Central memory CD8-positive, alpha-beta T cell (primary cell): ENCODE results near the gene ZNF554.

Experiments
- ATAC-seq: fragments of 150-1000 bp; cut with Tn5 transposase; replicated peaks from 2 replicates; pipeline ENCODE4 v1.10.0; 2022; ENCODE audit warnings: mild to moderate bottlenecking, moderate FRiP score, moderate number of reproducible peaks; ENCODE audit not compliant: poor library complexity, severe bottlenecking; ENCODE audit errors: extremely low read depth
- DNase-seq, 2 donors: peaks; one replicate each; pipeline ENCODE4 v3.0.0; 2021; ENCODE audit warnings: low spot score in 2 of 2
- H3K27ac Mint-ChIP-seq: one replicate; pipeline ENCODE4 v1.8.0; 2022; ENCODE audit warnings: low read depth, mild to moderate bottlenecking, moderate library complexity, mixed read lengths
- H3K27me3 Mint-ChIP-seq: one replicate; pipeline ENCODE4 v1.8.0; 2022; ENCODE audit warnings: mixed read lengths
- H3K36me3 Mint-ChIP-seq: one replicate; pipeline ENCODE4 v1.8.0; 2022; ENCODE audit warnings: mild to moderate bottlenecking, moderate library complexity, mixed read lengths; ENCODE audit not compliant: insufficient read depth
- H3K4me1 Mint-ChIP-seq: one replicate; pipeline ENCODE4 v1.8.0; 2022; ENCODE audit warnings: mixed read lengths
- H3K4me3 Mint-ChIP-seq: one replicate; pipeline ENCODE4 v1.8.0; 2022; ENCODE audit warnings: mild to moderate bottlenecking, moderate library complexity, mixed read lengths
- H3K9me3 Mint-ChIP-seq: one replicate; pipeline ENCODE4 v1.8.0; 2022; ENCODE audit warnings: mixed read lengths

ZNF554 gene

DNA sequence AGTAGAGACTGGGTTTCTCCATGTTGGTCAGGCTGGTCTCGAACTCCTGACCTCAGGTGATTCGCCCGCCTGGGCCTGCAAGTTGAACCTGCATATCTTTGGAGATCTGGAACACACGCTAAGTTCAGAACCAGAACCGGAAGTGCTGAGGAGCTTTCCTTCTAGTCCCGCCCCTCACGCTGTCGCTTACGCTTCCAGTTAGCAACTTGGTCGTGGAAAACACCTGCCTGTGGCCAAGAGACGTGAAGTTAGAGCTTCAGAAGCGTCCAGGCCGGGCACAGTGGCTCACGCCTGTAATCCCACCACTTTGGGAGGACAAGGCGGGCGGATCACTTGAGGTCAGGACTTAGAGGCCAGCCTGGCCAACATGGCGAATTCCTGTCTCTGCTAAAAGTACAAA is 66.1 kb downstream of the ZNF554 start:
- Mint-ChIP-seq H3K36me3 (peaks cover 3% of the 10 kb centered on the region), H3K27ac (no peak overlapping the region)

More for the DNA sequence above, 66.1 kb downstream of the ZNF554 start:
- H3K4me3 Mint-ChIP-seq = no peak overlapping the region
- DNase-seq (no peak), ATAC-seq (no peak)
- H3K27me3 Mint-ChIP-seq = no peaks in the 10 kb centered on the region
- H3K4me1 Mint-ChIP-seq = peaks cover 6% of the 10 kb centered on the region
- H3K9me3 Mint-ChIP-seq = no peaks in the 10 kb centered on the region
